BE2C (cell line): ENCODE measurements around the gene TMEM176B. TPM values are rescaled to one million over a fixed set of nuclear protein-coding genes. Genes with fewer than 3 reads are reported as not detected.

ENCODE experiments used
- DNase-seq: peaks from one replicate; pipeline ENCODE4 v3.0.0-alpha.2; 2020
- H3K27me3 ChIP-seq: fragments of 250-450 bp; sonication (Bioruptor Pico); 2 replicates; pipeline ENCODE4 v1.5.1; 2020; ENCODE audit warnings: mild to moderate bottlenecking
- H3K36me3 ChIP-seq: fragments of 250-450 bp; sonication (Bioruptor Pico); 2 replicates; pipeline ENCODE4 v1.5.1; 2020; ENCODE audit warnings: mild to moderate bottlenecking
- H3K4me1 ChIP-seq: fragments of 250-450 bp; sonication (Bioruptor Pico); 2 replicates; pipeline ENCODE4 v1.5.1; 2020
- H3K4me3 ChIP-seq: 2 replicates; pipeline ENCODE4 v1.5.1; 2011; ENCODE audit warnings: low read depth, low read length
- H3K9me3 ChIP-seq: fragments of 250-450 bp; sonication (Bioruptor Pico); 2 replicates; pipeline ENCODE4 v1.5.1; 2020
- CTCF ChIP-seq: IDR thresholded peaks from 2 replicates; pipeline ENCODE4 v1.5.1; 2012; ENCODE audit warnings: mild to moderate bottlenecking, low read depth, low read length
- polyA plus RNA-seq: library from polyadenylated mRNA; unstranded; fragments of >200 nt; gene quantifications from one replicate; pipeline ENCODE4 v1.2.1, GENCODE V29; 2012; ENCODE audit warnings: low read depth, missing spikeins; ENCODE audit not compliant: insufficient read length, insufficient read depth

Gene TMEM176B
- polyA plus RNA-seq, result 4.0 TPM

- no peaks in the 10 kb centered on the region for H3K4me1 ChIP-seq
- H3K36me3 ChIP-seq, result no peaks in the 10 kb centered on the region
- no peaks in the 10 kb centered on the region for H3K27me3 ChIP-seq
- no peak for DNase-seq
- no peak for TF ChIP-seq CTCF
- no peaks in the 10 kb centered on the region; the same call in 1 of the 2 replicates for H3K9me3 ChIP-seq
- H3K4me3 ChIP-seq, result no peak within 1 kb of the TSS
These were observed at the start of gene TMEM176B for GRCh38 chr7:150799741-150800580. TMEM176B (minus strand) TSS chr7:150800364; CDS start chr7:150796569, 3,795 bp downstream.

- DNase-seq, result no peak
- Histone ChIP-seq H3K4me3 (no peak overlapping the region), H3K36me3 (no peaks in the 10 kb centered on the region), H3K27me3 (no peaks in the 10 kb centered on the region), H3K9me3 (no peaks in the 10 kb centered on the region), H3K4me1 (no peaks in the 10 kb centered on the region)
- TF ChIP-seq CTCF, result no peak
These were observed 49.1 kb upstream of the TMEM176B start for GRCh38 chr7:150849204-150849775.

DNA sequence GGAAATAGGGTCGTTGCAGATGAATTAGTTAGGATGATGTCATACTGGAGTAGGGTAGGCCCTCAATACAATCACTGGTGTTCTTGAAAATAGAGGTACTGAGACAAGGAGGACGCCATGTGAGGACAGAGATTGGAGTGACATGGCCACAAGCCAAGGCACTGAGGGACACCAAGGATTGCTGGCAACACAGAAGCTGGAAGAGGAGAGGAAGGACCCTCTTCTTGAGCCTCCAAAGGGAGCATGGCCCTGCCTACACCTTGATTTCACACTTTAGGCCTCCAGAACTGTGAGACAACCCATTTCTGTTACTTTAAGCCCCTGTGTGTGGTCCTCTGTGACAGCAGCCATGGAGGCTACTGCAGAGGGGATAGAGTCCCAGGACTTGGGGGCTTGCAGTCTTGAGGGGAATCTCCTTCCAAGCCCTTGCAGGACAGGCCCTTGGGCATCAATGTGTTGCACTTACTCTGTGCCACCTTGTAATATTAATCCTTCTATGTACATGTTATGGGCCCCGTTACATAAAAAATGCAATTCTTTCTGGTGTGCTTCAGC is 48.5 kb upstream of the TMEM176B start:
- Histone ChIP-seq H3K4me1 (no peaks in the 10 kb centered on the region), H3K36me3 (no peaks in the 10 kb centered on the region), H3K27me3 (no peaks in the 10 kb centered on the region), H3K4me3 (no peak overlapping the region), H3K9me3 (no peaks in the 10 kb centered on the region)
- DNase-seq, result no peak
- no peak for TF ChIP-seq CTCF

DNA sequence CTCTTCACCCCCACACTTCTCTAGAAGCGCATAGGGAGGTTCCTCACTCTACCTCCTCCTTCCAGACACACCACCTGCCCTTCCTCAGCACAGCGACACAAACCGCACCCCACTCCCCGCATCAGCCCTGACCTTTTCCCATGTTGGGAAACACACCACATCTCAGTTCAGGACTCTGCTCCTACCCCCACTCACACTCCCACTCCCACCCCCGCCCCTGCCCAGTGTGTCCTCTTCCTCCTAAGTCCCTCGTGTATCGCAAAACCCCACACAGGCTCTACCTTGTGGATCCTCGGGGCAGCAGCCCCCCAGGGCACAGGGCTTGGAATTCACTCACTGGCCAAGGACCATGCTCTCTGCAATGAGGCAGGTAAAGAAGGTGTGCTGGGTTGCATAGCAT is 47.9 kb upstream of the TMEM176B start:
- Histone ChIP-seq H3K4me3 (no peak overlapping the region), H3K4me1 (no peaks in the 10 kb centered on the region), H3K36me3 (no peaks in the 10 kb centered on the region), H3K9me3 (no peaks in the 10 kb centered on the region), H3K27me3 (no peaks in the 10 kb centered on the region)
- no peak for DNase-seq
- no peak for TF ChIP-seq CTCF

DNA sequence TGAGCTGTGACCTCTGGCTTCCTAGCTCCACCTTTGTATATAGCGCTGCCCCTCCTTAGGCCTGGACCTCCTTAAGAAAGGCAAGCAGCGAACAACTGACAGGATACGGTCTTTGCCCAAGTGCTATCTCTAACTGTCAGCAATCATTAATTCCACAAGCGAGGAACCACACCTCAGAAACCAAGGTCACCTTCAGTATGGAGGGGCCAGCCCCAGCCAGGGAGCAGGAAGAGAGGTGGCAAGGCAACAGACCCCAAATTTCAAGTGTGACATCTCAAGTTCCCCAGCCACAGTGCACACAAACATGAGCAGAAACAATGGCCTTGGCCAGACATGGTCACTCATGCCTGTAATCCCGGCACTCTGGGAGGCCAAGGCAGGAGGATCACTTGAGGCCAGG is 47.4 kb upstream of the TMEM176B start:
- DNase-seq, result no peak
- no peaks in the 10 kb centered on the region for H3K4me1 ChIP-seq
- H3K9me3 ChIP-seq, result no peaks in the 10 kb centered on the region
- H3K4me3 ChIP-seq, result no peak overlapping the region
- H3K27me3 ChIP-seq, result no peaks in the 10 kb centered on the region
- H3K36me3 ChIP-seq, result no peaks in the 10 kb centered on the region
- no peak for TF ChIP-seq CTCF
